ENCODE data around the gene ZKSCAN8. TPM values are rescaled to one million over a fixed set of nuclear protein-coding genes. Genes with fewer than 3 reads are reported as not detected.

The ZKSCAN8 gene
- polyA plus RNA-seq, 3 donors, result 36.8 to 44.7 (median 39.8) TPM

DNA sequence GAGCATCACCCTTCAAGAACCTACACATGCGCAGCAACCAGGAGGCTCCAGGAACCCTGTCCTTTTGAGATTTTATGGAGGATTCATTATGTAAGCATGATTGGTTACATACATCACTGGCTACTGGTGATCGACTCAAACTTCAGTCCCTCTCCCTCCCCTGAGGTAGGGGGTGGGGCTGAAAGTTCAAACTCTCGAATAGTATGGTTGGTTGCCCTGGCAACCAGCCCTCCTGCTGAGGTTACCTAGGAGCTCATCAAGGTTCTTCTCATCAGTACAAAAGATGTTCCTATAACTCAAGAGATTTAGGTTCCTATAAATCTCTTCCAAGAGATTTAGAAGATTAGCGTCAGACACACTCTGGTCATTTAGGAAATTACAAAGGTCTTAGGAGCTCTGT lies 61.5 kb downstream of the ZKSCAN8 start:
- no peak for DNase-seq (ENCODE audit: low read depth in 3 of 3, low spot score in 2 of 3)

DNA sequence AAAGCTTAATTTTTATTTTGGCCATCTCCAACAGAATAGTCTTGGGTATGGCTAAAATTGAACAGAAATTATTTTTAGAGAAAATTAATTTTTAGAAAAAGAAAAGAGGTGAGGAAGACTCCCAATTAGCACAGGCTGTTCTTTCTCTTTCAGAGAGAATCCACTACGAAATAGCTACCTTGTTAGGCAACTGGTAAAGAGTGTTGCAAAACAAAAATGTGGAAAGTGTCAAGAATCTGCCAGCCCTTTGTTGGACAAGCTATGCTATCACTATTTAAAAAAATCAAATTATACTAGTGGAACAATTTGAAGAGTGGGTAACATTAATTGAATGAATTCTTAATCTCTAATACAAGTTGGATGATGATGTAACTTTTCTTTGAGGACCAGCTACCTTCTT lies 64.2 kb downstream of the ZKSCAN8 start:
- no peak for DNase-seq (ENCODE audit: low read depth in 3 of 3, low spot score in 2 of 3)

DNA sequence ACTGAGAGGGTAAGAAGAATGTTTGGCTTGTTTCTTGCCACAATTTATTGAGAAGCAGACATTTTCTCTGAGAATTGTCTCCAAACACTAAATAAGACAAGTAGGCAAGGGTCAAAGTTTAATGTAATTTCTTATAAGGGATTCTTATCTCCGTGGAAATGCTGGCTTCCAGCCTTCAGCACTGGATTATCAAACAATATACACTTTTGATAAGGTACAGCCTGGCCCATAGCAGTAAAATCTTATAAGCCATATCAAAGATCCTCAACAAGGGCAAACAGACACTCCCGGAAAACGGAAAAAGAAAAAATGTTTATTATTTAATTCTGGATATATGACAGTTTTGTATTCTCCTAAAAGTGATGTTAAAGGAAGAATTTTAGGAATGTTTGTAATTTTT lies 64.8 kb downstream of the ZKSCAN8 start:
- no peak for DNase-seq (ENCODE audit: low read depth in 3 of 3, low spot score in 2 of 3)

DNA sequence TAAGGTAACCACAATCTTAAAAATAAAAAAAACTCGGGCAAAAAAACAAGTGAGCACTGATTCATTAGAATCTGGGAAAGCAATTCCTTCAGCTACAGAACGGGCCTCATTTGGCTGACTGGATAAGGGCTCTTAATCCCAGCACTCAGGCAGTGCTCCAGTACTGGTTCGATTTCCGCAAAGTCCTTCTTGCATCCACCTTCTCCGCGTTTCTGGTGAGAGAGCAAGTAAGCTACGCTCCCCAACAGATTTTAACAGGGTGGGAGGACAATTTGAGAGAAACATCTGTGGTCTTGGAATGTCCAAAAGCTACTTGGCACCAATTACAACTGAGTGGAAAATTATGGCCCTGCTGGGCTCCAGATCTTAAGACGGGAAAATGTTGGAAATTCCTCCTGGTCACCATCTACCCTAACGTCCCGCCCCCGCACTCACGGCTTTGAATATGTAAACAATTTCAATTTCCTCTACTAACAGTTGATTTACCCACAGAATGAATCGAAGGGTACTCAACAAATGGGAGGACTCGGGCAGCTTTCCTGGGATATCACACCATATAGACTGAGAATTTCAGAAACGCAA lies 65.3 kb downstream of the ZKSCAN8 start:
- DNase-seq (ENCODE audit: low read depth in 3 of 3, low spot score in 2 of 3), result no peak

DNA sequence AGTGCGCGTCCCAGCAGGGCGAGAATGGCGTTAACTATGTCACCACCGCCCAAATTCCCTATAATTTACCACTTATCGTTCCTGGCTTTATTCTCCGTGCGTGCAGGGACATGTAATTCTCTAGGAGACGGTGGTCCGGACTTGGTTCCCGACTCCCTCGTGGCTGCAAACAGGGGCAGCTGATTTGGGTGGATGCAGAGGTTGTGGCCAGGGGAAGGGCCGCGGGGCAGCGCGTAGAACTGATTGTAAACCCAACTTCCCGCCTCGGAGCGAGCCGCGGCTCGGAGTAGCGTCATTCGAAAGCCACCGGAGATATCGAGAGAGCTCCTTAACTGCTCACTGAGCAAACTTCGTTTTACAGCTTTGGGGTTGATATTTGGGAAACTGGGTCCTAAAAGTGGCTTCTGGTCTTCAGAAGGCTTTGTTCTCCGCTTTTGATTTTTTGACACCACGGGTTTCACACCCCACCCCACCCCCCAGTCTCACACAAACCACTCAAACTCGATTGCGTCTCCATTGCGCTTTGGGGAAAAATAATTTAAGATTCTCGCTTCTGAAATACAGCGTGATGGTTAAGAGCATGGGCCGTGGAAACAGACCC lies 65.9 kb downstream of the ZKSCAN8 start:
- peak in 1 of 3 donors; percentile 21 for DNase-seq (ENCODE audit: low read depth in 3 of 3, low spot score in 2 of 3)

DNA sequence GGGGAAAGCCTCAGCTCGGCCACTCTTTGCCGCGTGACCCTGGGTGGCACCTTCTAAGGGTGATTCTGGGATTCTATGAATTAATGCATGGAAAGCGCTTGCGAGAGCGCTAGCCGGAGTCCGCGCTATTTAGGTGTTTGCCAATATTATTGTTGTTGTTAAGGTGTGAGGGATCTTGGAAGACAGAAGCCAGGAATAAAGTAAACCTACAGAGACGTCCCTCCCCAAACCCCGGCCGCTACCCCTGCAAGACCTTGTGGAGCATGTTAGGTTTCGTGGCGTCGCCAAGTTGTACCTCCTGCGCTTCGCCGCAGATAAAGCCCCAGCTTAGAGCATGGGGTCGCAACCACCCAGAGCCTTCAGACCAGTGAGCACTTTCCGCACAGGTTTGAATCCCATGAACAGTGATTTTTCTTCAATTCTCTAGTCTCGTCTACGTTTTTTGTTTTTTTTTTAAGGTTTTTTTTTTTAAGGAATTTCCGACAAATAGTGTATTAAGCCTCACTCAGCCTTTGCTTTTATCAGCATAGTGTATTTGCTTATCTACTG lies 66.5 kb downstream of the ZKSCAN8 start:
- no peak for DNase-seq (ENCODE audit: low read depth in 3 of 3, low spot score in 2 of 3)

Other genes starting within 250 kb of the ZKSCAN8 start
- not detected for gene OR2B2, start 229.5 kb upstream of the ZKSCAN8 start, polyA plus RNA-seq (ENCODE audit: insufficient read length in 3 of 3)
- under 1 TPM; 0.14 to 0.33 (median 0.17) TPM for gene OR2B6, start 184.6 kb upstream of the ZKSCAN8 start, polyA plus RNA-seq (ENCODE audit: insufficient read length in 3 of 3)
- gene ZNF165, start 61.3 kb upstream of the ZKSCAN8 start, polyA plus RNA-seq (ENCODE audit: insufficient read length in 3 of 3), result 1 to 10 TPM; 4.3 to 4.8 (median 4.7) TPM
- 10 to 100 TPM; 11.2 to 15.0 (median 12.1) TPM for gene ZSCAN16, start 17.3 kb upstream of the ZKSCAN8 start, polyA plus RNA-seq (ENCODE audit: insufficient read length in 3 of 3)
- 10 to 100 TPM; 28.3 to 34.2 (median 30.5) TPM for gene ZSCAN9, start 83.4 kb downstream of the ZKSCAN8 start, polyA plus RNA-seq (ENCODE audit: insufficient read length in 3 of 3)
- 10 to 100 TPM; 11.9 to 12.9 (median 12.2) TPM for gene ZKSCAN4, start 110.4 kb downstream of the ZKSCAN8 start, polyA plus RNA-seq (ENCODE audit: insufficient read length in 3 of 3)
- 1 to 10 TPM; 2.6 to 2.9 (median 2.7) TPM for gene NKAPL, start 117.4 kb downstream of the ZKSCAN8 start, polyA plus RNA-seq (ENCODE audit: insufficient read length in 3 of 3)
- gene ZSCAN26, start 125.3 kb downstream of the ZKSCAN8 start, polyA plus RNA-seq (ENCODE audit: insufficient read length in 3 of 3), result 10 to 100 TPM; 32.8 to 40.7 (median 35.0) TPM
- gene PGBD1, start 139.7 kb downstream of the ZKSCAN8 start, polyA plus RNA-seq (ENCODE audit: insufficient read length in 3 of 3), result 10 to 100 TPM in 1 of 3 donors, 1 to 10 TPM in 2; 9.6 to 10.5 (median 9.8) TPM
- gene ZSCAN31, start 194.3 kb downstream of the ZKSCAN8 start, polyA plus RNA-seq (ENCODE audit: insufficient read length in 3 of 3), result 10 to 100 TPM; 10.7 to 11.9 (median 11.8) TPM
- 10 to 100 TPM in 1 of 3 donors, 1 to 10 TPM in 2; 9.0 to 10.5 (median 9.8) TPM for gene ZKSCAN3, start 208.1 kb downstream of the ZKSCAN8 start, polyA plus RNA-seq (ENCODE audit: insufficient read length in 3 of 3)

Data from right renal cortex interstitium (tissue), 3 donors.